ENCODE measurements around the gene TCP1.
"Not testable (repeated sequence)": the region's sequence is repeated elsewhere in the genome, so short reads cannot be mapped to it uniquely, and the experiment has no call there.

TCP1 gene

GRCh38 chr6:159816775-159817174 lies 27.4 kb upstream of the TCP1 start:
- DNase-seq (ENCODE audit: low spot score): not testable (repeated sequence)

- DNase-seq (ENCODE audit: low spot score): no peak
These were observed 26.0 kb upstream of the TCP1 start for GRCh38 chr6:159815410-159815809.

- DNase-seq (ENCODE audit: low spot score): no peak
These were observed 24.4 kb upstream of the TCP1 start for GRCh38 chr6:159813781-159814180.

GRCh38 chr6:159809149-159809548 lies 19.7 kb upstream of the TCP1 start:
- DNase-seq (ENCODE audit: low spot score): no peak

GRCh38 chr6:159808647-159809046 lies 19.2 kb upstream of the TCP1 start:
- DNase-seq (ENCODE audit: low spot score): peak; percentile 71

GRCh38 chr6:159807150-159807858 lies 17.9 kb upstream of the TCP1 start:
- no peak for DNase-seq (ENCODE audit: low spot score)

- no peak for DNase-seq (ENCODE audit: low spot score)
These were observed 16.6 kb upstream of the TCP1 start for GRCh38 chr6:159806021-159806458.

GRCh38 chr6:159805440-159806020 lies 16.1 kb upstream of the TCP1 start:
- DNase-seq (ENCODE audit: low spot score): no peak

- no peak for DNase-seq (ENCODE audit: low spot score)
These were observed 15.1 kb upstream of the TCP1 start for GRCh38 chr6:159804504-159804903.

GRCh38 chr6:159801935-159802334 lies 12.5 kb upstream of the TCP1 start:
- DNase-seq (ENCODE audit: low spot score): no peak

- DNase-seq (ENCODE audit: low spot score): no peak
These were observed 10.9 kb upstream of the TCP1 start, which contains the start of gene PNLDC1 for GRCh38 chr6:159800141-159800865. Gene PNLDC1 (plus strand): TSS chr6:159800276. CDS start chr6:159800308, 32 bp downstream.

GRCh38 chr6:159797554-159797953 lies 8.2 kb upstream of the TCP1 start:
- DNase-seq (ENCODE audit: low spot score): no peak

- not testable (repeated sequence) for DNase-seq (ENCODE audit: low spot score)
These were observed 5.6 kb upstream of the TCP1 start for GRCh38 chr6:159794976-159795375.

- DNase-seq (ENCODE audit: low spot score): no peak
These were observed 1.7 kb upstream of the TCP1 start for GRCh38 chr6:159790956-159791598.

GRCh38 chr6:159790149-159790955 lies 950 bp upstream of the TCP1 start, which contains the start of gene MRPL18:
Gene MRPL18 (plus strand): TSS chr6:159790467. CDS start chr6:159790588, 121 bp downstream.
- peak; percentile 99 for DNase-seq (ENCODE audit: low spot score)

GRCh38 chr6:159788753-159789376 lies 537 bp downstream of the TCP1 start:
- DNase-seq (ENCODE audit: low spot score): no peak

- DNase-seq (ENCODE audit: low spot score): no peak
These were observed 1.1 kb downstream of the TCP1 start for GRCh38 chr6:159788276-159788675.

- no peak for DNase-seq (ENCODE audit: low spot score)
These were observed 10.8 kb downstream of the TCP1 start for GRCh38 chr6:159778542-159779103.

GRCh38 chr6:159778131-159778530 lies 11.3 kb downstream of the TCP1 start:
- no peak for DNase-seq (ENCODE audit: low spot score)

- DNase-seq (ENCODE audit: low spot score): no peak
These were observed 12.0 kb downstream of the TCP1 start for GRCh38 chr6:159777240-159777904.

Data from pons (tissue), 1 donor.